Caco-2 (cell line): ENCODE results near the gene CAND1. TPM values are rescaled to one million over a fixed set of nuclear protein-coding genes. Genes with fewer than 3 reads are reported as not detected.
"Not testable (repeated sequence)": the region's sequence is repeated elsewhere in the genome, so short reads cannot be mapped to it uniquely, and the experiment has no call there.

Experiments used
- BruUV-seq: library from RNA; stranded (reverse); fragments of 400-500 nt; replicated peaks from 2 replicates; lab custom pipeline; 2021; lab: Mats Ljungman, UMichigan
- CTCF ChIA-PET: fragments of 300-600 bp; sonication (Branson Sonifier 250); formaldehyde crosslinking; loops from one replicate; lab custom pipeline; 2022; ENCODE audit warnings: antibody characterized with exemption; lab: Charles Lee
- POLR2A ChIA-PET: fragments of 300-600 bp; sonication (Branson Sonifier 250); formaldehyde crosslinking; loops from one replicate; lab custom pipeline; 2022; ENCODE audit warnings: antibody characterized with exemption; lab: Charles Lee
- DNase-seq, 2 experiments: peaks; one replicate each; pipeline versions ENCODE4 v3.0.0 to v3.0.0-alpha.2; 2020 to 2022
- H3K27me3 ChIP-seq: replicated peaks from 2 replicates; pipeline ENCODE4 v1.6.0; 2011; ENCODE audit warnings: low read length; ENCODE audit not compliant: control insufficient read depth, insufficient read depth
- H3K36me3 ChIP-seq: 2 replicates; pipeline ENCODE4 v1.5.1; 2011; ENCODE audit warnings: low read length; ENCODE audit not compliant: control insufficient read depth, insufficient read depth
- H3K4me1 ChIP-seq: fragments of 250-450 bp; sonication (Bioruptor Pico); 2 replicates; pipeline ENCODE4 v1.5.1; 2020; ENCODE audit warnings: mild to moderate bottlenecking
- H3K4me3 ChIP-seq: 2 replicates; pipeline ENCODE4 v1.5.1; 2011; ENCODE audit warnings: low read depth, mild to moderate bottlenecking, control low read depth, low read length
- H3K9me3 ChIP-seq: fragments of 250-450 bp; sonication (Bioruptor Pico); 2 replicates; pipeline ENCODE4 v1.5.1; 2020; ENCODE audit warnings: mild to moderate bottlenecking, moderate library complexity
- H3K27ac Mint-ChIP-seq: one replicate; pipeline ENCODE4 v1.8.0; 2022; ENCODE audit warnings: mixed read lengths; ENCODE audit not compliant: unreplicated experiment
- H3K27me3 Mint-ChIP-seq: one replicate; pipeline ENCODE4 v1.8.0; 2022; ENCODE audit warnings: mixed read lengths; ENCODE audit not compliant: insufficient read depth, unreplicated experiment
- H3K36me3 Mint-ChIP-seq: one replicate; pipeline ENCODE4 v1.8.0; 2022; ENCODE audit warnings: mild to moderate bottlenecking, mixed read lengths; ENCODE audit not compliant: insufficient read depth, unreplicated experiment
- H3K4me1 Mint-ChIP-seq: one replicate; pipeline ENCODE4 v1.8.0; 2022; ENCODE audit warnings: low read depth, mixed read lengths; ENCODE audit not compliant: unreplicated experiment
- H3K4me3 Mint-ChIP-seq: one replicate; pipeline ENCODE4 v1.8.0; 2022; ENCODE audit warnings: mild to moderate bottlenecking, moderate library complexity, mixed read lengths; ENCODE audit not compliant: unreplicated experiment
- H3K9me3 Mint-ChIP-seq: one replicate; pipeline ENCODE4 v1.8.0; 2022; ENCODE audit warnings: mixed read lengths; ENCODE audit not compliant: unreplicated experiment
- CTCF ChIP-seq, 2 experiments: fragments of 200-600 bp in 1 of 2; IDR thresholded peaks; 1 replicate in 1 of 2; 2 replicates in 1 of 2; pipeline versions ENCODE4 v1.5.1 to v1.8.0; 2011 to 2022; ENCODE audit warnings: antibody characterized with exemption in 1 of 2, control low read depth in 1 of 2, inconsistent platforms in 1 of 2, low read depth in 1 of 2, low read length in 1 of 2, mild to moderate bottlenecking in 1 of 2, moderate library complexity in 1 of 2; ENCODE audit not compliant: insufficient read depth in 1 of 2, severe bottlenecking in 1 of 2, unreplicated experiment in 1 of 2
- intact Hi-C: fragments of 100-400 bp; cut with micrococcal nuclease; formaldehyde crosslinking; loops from one replicate; pipeline ENCODE4 v1.10.0; 2022; ENCODE audit not compliant: unreplicated experiment
- total RNA-seq: library from RNA; stranded (reverse); gene quantifications from 2 replicates; pipeline ENCODE4 v1.2.3, GENCODE V29; 2022

The CAND1 gene
- total RNA-seq, 1 experiment from 2014 or later, result 148 TPM

DNA sequence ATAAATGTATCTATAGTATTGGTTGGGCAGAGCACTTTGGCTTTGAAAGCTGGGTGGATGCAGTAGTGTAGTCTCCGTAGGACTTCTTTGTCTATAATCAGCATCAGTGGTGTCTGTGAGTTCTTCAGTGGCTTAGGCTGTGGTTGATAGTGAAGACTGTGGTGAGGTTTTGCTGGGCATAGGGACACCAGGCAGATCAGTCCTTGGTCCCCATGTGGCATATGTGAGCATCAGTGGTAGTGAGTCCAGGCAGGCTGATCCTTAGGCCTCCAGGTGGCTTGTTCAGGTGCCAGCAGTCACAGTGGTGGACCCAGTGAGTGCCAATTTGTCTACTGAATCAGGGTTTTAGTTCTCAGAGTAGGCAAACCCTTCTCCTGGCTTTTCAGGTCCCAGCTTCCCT lies 70.4 kb downstream of the CAND1 start:
- intact Hi-C loops, result no loop called here
- no peak overlapping the region for H3K4me3 ChIP-seq
- peaks cover 8% of the 10 kb centered on the region; the same call in 1 of the 2 replicates for H3K9me3 ChIP-seq
- no peak overlapping the region for H3K27ac Mint-ChIP-seq
- ChIA-PET CTCF (no interaction called here), POLR2A (no interaction called here)
- H3K4me3 Mint-ChIP-seq, result no peak overlapping the region
- no peaks in the 10 kb centered on the region for H3K36me3 ChIP-seq
- H3K36me3 Mint-ChIP-seq, result no peaks in the 10 kb centered on the region
- no peaks in the 10 kb centered on the region for H3K4me1 Mint-ChIP-seq
- no peak for TF ChIP-seq CTCF (IDR thresholded peaks at IDR 0.05; ENCODE audit: insufficient read depth in 1 of 2, low read depth in 1 of 2, low read length in 1 of 2, severe bottlenecking in 1 of 2, unreplicated experiment in 1 of 2)
- H3K27me3 ChIP-seq, result no peaks in the 10 kb centered on the region
- BruUV-seq, result no TSS peak
- H3K27me3 Mint-ChIP-seq, result no peaks in the 10 kb centered on the region
- H3K4me1 ChIP-seq, result no peaks in the 10 kb centered on the region
- DNase-seq, result no peak
- H3K9me3 Mint-ChIP-seq, result no peaks in the 10 kb centered on the region

DNA sequence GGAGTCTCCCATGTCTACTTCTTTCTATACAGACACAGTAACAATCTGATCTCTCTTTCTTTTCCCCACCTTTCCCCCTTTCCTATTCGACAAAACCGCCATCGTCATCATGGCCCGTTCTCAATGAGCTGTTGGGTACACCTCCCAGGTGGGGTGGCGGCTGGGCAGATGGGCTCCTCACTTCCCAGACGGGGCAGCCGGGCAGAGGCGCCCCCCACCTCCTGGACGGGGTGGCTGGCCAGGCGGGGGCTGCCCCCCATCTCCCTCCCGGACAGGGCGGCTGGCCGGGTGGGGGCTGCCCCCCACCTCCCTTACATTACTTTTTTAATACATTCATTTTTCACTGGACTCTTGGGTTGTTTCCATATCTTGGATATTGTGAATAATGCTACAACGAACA lies 71.9 kb downstream of the CAND1 start:
- H3K27me3 ChIP-seq, H3K4me3 Mint-ChIP-seq, H3K4me1 Mint-ChIP-seq, POLR2A ChIA-PET, H3K4me3 ChIP-seq, H3K27me3 Mint-ChIP-seq, DNase-seq, H3K4me1 ChIP-seq, H3K27ac Mint-ChIP-seq, H3K9me3 ChIP-seq, BruUV-seq, H3K9me3 Mint-ChIP-seq, CTCF ChIA-PET, H3K36me3 ChIP-seq, H3K36me3 Mint-ChIP-seq, intact Hi-C loops: not testable (repeated sequence)

DNA sequence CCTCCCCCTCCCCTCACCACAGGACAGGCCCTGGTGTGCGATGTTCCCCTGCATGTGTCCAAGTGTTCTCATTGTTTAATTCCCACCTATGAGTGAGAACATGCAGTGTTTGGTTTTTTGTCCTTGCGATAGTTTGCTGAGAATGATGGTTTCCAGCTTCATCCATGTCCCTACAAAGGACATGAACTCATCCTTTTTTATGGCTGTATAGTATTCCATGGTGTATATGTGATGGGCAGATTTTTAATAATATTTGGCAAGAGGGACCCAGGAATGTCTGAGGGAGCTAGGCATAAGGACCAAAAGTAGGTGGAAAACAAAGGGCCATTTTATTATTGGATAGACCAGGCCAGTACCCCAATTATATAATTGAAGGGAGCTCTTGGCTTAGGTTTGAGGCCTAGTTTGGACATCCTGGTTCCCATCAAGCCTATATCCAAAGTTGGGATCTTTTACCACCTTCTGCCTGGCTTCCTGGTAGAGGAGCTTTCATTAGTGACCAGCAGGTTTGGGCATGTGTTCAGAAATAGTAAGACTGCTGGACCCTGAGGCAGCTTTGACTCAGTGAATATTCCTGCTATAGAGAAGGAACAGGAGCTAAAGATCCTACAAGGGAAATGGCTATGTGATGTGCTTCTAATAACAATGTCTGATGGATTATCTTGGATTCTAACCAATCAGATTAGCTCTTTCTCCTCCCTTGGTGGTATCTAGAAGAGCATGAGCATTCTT lies 76.0 kb downstream of the CAND1 start:
- Mint-ChIP-seq H3K4me3 (no peak overlapping the region), H3K4me1 (peaks cover 6% of the 10 kb centered on the region), H3K36me3 (no peaks in the 10 kb centered on the region), H3K9me3 (no peaks in the 10 kb centered on the region), H3K27me3 (no peaks in the 10 kb centered on the region), H3K27ac (no peak overlapping the region)
- Histone ChIP-seq H3K4me1 (no peaks in the 10 kb centered on the region), H3K4me3 (no peak overlapping the region), H3K9me3 (no peaks in the 10 kb centered on the region), H3K27me3 (no peaks in the 10 kb centered on the region), H3K36me3 (no peaks in the 10 kb centered on the region)
- no peak for TF ChIP-seq CTCF (IDR thresholded peaks at IDR 0.05; ENCODE audit: insufficient read depth in 1 of 2, low read depth in 1 of 2, low read length in 1 of 2, severe bottlenecking in 1 of 2, unreplicated experiment in 1 of 2)
- POLR2A ChIA-PET, result no interaction called here
- no peak for DNase-seq
- intact Hi-C loops, result no loop called here
- CTCF ChIA-PET, result interaction anchor here (1.5 kb wide), 1 partner anchor 11 kb away, joined by 10 read pairs; no protein-coding TSS in a partner anchor
- no TSS peak for BruUV-seq
